ENCODE measurements around the gene DUS3L.

Gene DUS3L

GRCh38 chr19:5795382-5795919 lies 4.5 kb upstream of the DUS3L start:
- TF ChIP-seq CTCF (conservative IDR thresholded peaks at IDR 0.05; ENCODE audit: low read depth): no peak
- ChIA-PET POLR2A (ENCODE audit: low non-redundant PET) (no interaction called here), CTCF (interaction anchor here (0.8 to 2.7 kb wide), 2 partner anchors 9 to 98 kb away, joined by 3 to 14 read pairs; no protein-coding TSS in a partner anchor)
- no peak for DNase-seq (ENCODE audit: low spot score)
- H3K27ac ChIP-seq: no peak overlapping the region

DNA sequence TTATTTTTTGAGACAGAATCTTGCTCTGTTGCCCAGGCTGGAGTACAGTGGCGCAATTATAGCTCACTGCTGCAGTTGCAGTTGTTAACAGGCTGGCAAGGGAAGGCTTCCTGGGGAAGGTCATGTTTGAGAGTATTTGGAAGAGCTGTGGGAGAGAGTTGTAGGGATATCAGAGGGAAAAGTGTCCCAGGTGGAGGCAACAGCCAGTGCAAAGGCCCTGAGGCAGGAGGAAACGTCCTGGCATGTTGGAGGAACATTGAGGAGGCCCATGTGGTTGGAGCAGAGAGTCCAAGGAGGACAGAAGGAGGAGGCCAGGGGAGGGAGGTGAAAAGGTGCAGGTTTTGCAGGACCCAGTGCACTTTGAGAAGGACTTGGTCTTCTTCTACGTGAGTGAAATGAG lies 2.2 kb upstream of the DUS3L start:
- CTCF ChIA-PET: interaction anchor here (0.5 to 0.9 kb wide), 7 partner anchors 10 to 600 kb away, joined by 3 to 6 read pairs (median 4); partner anchors contain the start of gene GTF2F1
- no peak for DNase-seq (ENCODE audit: low spot score)
- TF ChIP-seq CTCF (conservative IDR thresholded peaks at IDR 0.05; ENCODE audit: low read depth): no peak
- POLR2A ChIA-PET (ENCODE audit: low non-redundant PET): interaction anchor here (0.7 kb wide), 1 partner anchor 737 kb away, joined by 3 read pairs; the partner anchor contains the start of gene TNFSF9
- H3K27ac ChIP-seq: peak overlapping the region; percentile 35; the same call in 1 of the 2 replicates

- DNase-seq (ENCODE audit: low spot score): no peak
- TF ChIP-seq CTCF (conservative IDR thresholded peaks at IDR 0.05; ENCODE audit: low read depth): no peak
- H3K27ac ChIP-seq: no peak overlapping the region
- CTCF ChIA-PET: interaction anchor here (0.6 to 2.8 kb wide), 2 partner anchors 12 to 71 kb away, joined by 4 to 13 read pairs; partner anchors contain the start of gene NRTN
- POLR2A ChIA-PET (ENCODE audit: low non-redundant PET): interaction anchor here (0.6 to 0.7 kb wide), 3 partner anchors 95 to 599 kb away, joined by 4 to 10 read pairs (median 5); partner anchors contain the start of genes SAFB and SAFB2
Measured at GRCh38 chr19:5792224-5792623, 1.3 kb upstream of the DUS3L start.

DNA sequence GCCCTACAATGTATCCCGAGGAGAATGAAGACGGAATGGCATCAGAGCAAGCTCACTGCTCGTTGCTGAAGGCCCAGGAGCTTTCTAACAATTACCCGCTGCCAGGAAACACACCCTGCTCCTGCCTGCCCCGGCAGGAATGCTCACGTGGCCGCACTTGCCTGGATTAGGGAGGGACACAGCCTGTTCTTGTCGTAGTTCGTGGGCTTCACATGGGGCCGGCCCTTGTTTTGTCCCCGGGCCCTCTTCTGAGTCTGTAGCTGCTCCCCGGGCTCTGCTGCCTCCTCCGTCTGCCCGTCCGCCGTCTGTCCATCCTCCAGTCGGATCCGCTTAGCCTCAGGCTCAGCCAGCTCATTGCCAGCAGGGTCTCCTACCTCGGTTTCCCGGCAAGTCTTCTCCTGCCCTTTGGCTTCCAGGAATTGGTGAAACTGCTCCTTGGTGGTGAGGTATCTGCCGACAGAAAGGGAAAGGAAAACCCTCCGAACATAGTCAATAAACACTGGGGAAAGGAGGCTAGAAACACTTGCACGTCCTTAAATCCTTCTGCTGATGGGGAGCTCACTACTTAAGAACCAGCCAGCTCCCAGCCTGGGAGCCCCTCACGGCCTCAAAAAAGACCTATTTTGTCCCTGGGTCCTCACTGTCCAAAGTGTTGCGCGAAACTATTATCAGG lies 941 bp downstream of the DUS3L start:
- peak; percentile 59 for DNase-seq (ENCODE audit: low spot score)
- H3K27ac ChIP-seq: peak overlapping the region; percentile 97
- TF ChIP-seq CTCF (conservative IDR thresholded peaks at IDR 0.05; ENCODE audit: low read depth): no peak
- CTCF ChIA-PET: interaction anchor here (0.6 to 2.8 kb wide), 4 partner anchors 14 to 100 kb away, joined by 3 to 13 read pairs (median 5); partner anchors contain the start of genes NRTN and RPL36
- POLR2A ChIA-PET (ENCODE audit: low non-redundant PET): interaction anchor here (0.9 kb wide), 1 partner anchor 114 kb away, joined by 3 read pairs; no protein-coding TSS in a partner anchor

GRCh38 chr19:5789351-5789761 lies 1.6 kb downstream of the DUS3L start:
- TF ChIP-seq CTCF (conservative IDR thresholded peaks at IDR 0.05; ENCODE audit: low read depth): no peak
- peak overlapping the region; percentile 97 for H3K27ac ChIP-seq
- POLR2A ChIA-PET (ENCODE audit: low non-redundant PET): interaction anchor here (0.9 kb wide), 1 partner anchor 115 kb away, joined by 3 read pairs; no protein-coding TSS in a partner anchor
- CTCF ChIA-PET: interaction anchor here (1.1 kb wide), 2 partner anchors 15 to 19 kb away, joined by 3 to 7 read pairs; no protein-coding TSS in a partner anchor
- DNase-seq (ENCODE audit: low spot score): no peak

DNA sequence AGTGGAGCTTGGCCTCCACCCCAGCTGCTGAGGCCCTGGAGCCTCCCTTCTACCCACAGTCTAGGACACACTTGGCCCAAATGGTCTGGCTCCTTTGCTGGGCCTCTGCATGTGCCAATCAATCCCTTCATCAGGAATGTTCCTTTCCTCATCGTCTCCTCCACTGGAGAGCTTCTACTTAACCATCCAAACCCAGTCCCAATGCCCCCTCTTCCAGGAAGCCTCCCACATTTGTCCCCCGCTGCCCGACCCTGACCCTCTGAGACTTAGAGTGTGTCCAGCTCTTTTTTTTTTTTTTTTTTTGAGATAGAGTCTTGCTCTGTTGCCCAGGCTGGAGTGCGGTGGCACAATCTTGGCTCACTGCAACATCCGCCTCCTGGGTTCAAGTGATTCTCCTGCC lies 2.5 kb downstream of the DUS3L start:
- DNase-seq (ENCODE audit: low spot score): no peak
- CTCF ChIA-PET: no interaction called here
- POLR2A ChIA-PET (ENCODE audit: low non-redundant PET): interaction anchor here (0.6 to 0.7 kb wide), 2 partner anchors 21 to 51 kb away, joined by 5 to 7 read pairs; no protein-coding TSS in a partner anchor
- TF ChIP-seq CTCF (conservative IDR thresholded peaks at IDR 0.05; ENCODE audit: low read depth): no peak
- peak overlapping the region; percentile 97 for H3K27ac ChIP-seq
